A172 (cell line): ENCODE measurements around the gene SYNC. TPM values are rescaled to one million over a fixed set of nuclear protein-coding genes. Genes with fewer than 3 reads are reported as not detected.
"Not testable (repeated sequence)": the region's sequence is repeated elsewhere in the genome, so short reads cannot be mapped to it uniquely, and the experiment has no call there.

Experiments used
- DNase-seq: peaks from one replicate; pipeline ENCODE4 v3.0.0-alpha.2; 2015; ENCODE audit warnings: low spot score
- total RNA-seq: library from RNA; depleted of rRNA; stranded (reverse); fragments of >200 nt; shearing (Covaris generic); gene quantifications from 2 replicates; pipeline ENCODE4 v1.2.3, GENCODE V29; 2014

The SYNC gene
- total RNA-seq, 1 experiment from 2014 or later, result 39.9 TPM

- no peak for DNase-seq
These were observed 9.0 kb downstream of the SYNC start for GRCh38 chr1:32693455-32694174.

GRCh38 chr1:32686387-32686786, 16.2 kb downstream of the SYNC start:
- DNase-seq, result no peak

- DNase-seq, result no peak
These were observed 17.1 kb downstream of the SYNC start for GRCh38 chr1:32685498-32685897.

GRCh38 chr1:32684167-32684811, 18.3 kb downstream of the SYNC start:
- peak; percentile 27 for DNase-seq

- no peak for DNase-seq
These were observed 19.2 kb downstream of the SYNC start for GRCh38 chr1:32683397-32683796.

- DNase-seq, result no peak
These were observed 20.6 kb downstream of the SYNC start for GRCh38 chr1:32681999-32682398.

- DNase-seq, result no peak
These were observed 21.1 kb downstream of the SYNC start for GRCh38 chr1:32681509-32681908.

- no peak for DNase-seq
These were observed 21.9 kb downstream of the SYNC start for GRCh38 chr1:32680642-32681041.

- DNase-seq, result not testable (repeated sequence)
These were observed 22.6 kb downstream of the SYNC start for GRCh38 chr1:32679993-32680392.

- no peak for DNase-seq
These were observed 25.6 kb downstream of the SYNC start for GRCh38 chr1:32676945-32677344.

GRCh38 chr1:32668716-32669115, 33.9 kb downstream of the SYNC start:
- not testable (repeated sequence) for DNase-seq

- no peak for DNase-seq
These were observed 35.5 kb downstream of the SYNC start for GRCh38 chr1:32666901-32667566.

- no peak for DNase-seq
These were observed 36.7 kb downstream of the SYNC start for GRCh38 chr1:32665915-32666314.

GRCh38 chr1:32659581-32659980, 43.0 kb downstream of the SYNC start:
- no peak for DNase-seq

GRCh38 chr1:32652244-32652962, 50.2 kb downstream of the SYNC start:
- no peak for DNase-seq

- DNase-seq, result peak; percentile 5
These were observed 51.0 kb downstream of the SYNC start for GRCh38 chr1:32651461-32652073.

GRCh38 chr1:32650752-32651460, 51.7 kb downstream of the SYNC start, which contains the start of gene RBBP4:
Gene RBBP4, plus strand, starts transcription at chr1:32651208. Its CDS starts 99 bp downstream, at chr1:32651307.
- peak; percentile 80 for DNase-seq

GRCh38 chr1:32650248-32650751, 52.3 kb downstream of the SYNC start, which contains the start of gene ZBTB8OS:
Gene ZBTB8OS, minus strand, starts transcription at chr1:32650550. Its CDS starts 21 bp downstream, at chr1:32650529.
- peak; percentile 87 for DNase-seq

GRCh38 chr1:32647308-32648134, 55.0 kb downstream of the SYNC start:
- no peak for DNase-seq

GRCh38 chr1:32644426-32644825, 58.1 kb downstream of the SYNC start:
- DNase-seq, result no peak
